ENCODE results near the gene DPY19L2.
"Not testable (repeated sequence)": the region's sequence is repeated elsewhere in the genome, so short reads cannot be mapped to it uniquely, and the experiment has no call there.

GRCh38 chr12:63649517-63649916 lies 18.8 kb downstream of the DPY19L2 start:
- not testable (repeated sequence) for TF ChIP-seq CEBPB (IDR thresholded peaks at IDR 0.05; ENCODE audit: low read depth, low read length); CTCF (conservative IDR thresholded peaks at IDR 0.05; ENCODE audit: low read depth, low read length); RFX5 (IDR thresholded peaks at IDR 0.05; ENCODE audit: low read depth, low read length); RAD21 (IDR thresholded peaks at IDR 0.05; ENCODE audit: low read length); NFE2L2 (IDR thresholded peaks at IDR 0.05; ENCODE audit: low read depth, low read length); POLR2A (IDR thresholded peaks at IDR 0.05; ENCODE audit: low read depth, low read length); BHLHE40 (IDR thresholded peaks at IDR 0.05; ENCODE audit: low read depth, low read length); MAFK (IDR thresholded peaks at IDR 0.05; ENCODE audit: low read depth, low read length); MAZ (IDR thresholded peaks at IDR 0.05; ENCODE audit: borderline replicate concordance, low read depth, low read length)
